NCI-H1436 (cell line): ENCODE measurements around the gene BRIX1.
"Not testable (repeated sequence)": the region's sequence is repeated elsewhere in the genome, so short reads cannot be mapped to it uniquely, and the experiment has no call there.

Source experiments
- DNase-seq: peaks from one replicate; lab custom pipeline; 2025; lab: John Stamatoyannopoulos, UW

BRIX1 gene

DNA sequence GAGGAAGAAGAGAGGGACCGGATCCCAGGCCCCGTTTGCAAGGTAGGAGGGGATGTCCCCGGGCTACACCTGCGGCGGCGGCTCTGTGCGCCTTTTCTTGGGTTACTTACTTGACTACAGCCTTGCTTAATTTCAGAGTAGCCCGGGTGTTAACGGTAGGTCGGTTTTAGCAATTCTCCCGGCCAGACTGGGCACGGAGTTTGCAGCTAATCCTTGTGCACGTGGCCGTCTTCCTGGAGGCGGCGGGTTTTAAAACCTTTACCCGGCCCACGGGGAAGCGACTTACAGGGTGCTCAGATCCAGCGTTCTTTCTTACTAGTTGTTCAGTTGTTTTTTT lies 313 bp downstream of the BRIX1 start:
- no peak for DNase-seq

- no peak for DNase-seq
Observed at GRCh38 chr5:34916518-34916917, 1.0 kb downstream of the BRIX1 start.

DNA sequence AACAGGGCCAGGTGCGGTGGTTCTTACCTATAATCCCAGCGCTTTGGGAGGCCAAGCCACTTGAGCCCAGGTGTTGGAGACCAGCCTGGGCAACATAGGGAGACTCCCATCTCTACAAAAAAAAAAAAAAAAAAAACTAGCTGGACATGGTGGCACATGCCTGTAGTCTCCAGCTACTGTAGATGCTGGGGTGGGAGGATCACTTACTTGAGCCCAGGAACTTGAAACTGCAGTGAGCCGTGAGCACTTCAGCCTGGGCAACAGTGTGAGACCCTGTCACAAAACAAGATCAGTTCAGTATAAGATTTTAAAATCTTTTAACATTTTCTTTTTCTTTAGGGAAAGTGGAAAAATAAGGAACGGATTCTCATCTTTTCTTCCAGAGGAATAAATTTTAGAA lies 2.5 kb downstream of the BRIX1 start:
- no peak for DNase-seq

- no peak for DNase-seq
Observed at GRCh38 chr5:34919077-34919476, 3.6 kb downstream of the BRIX1 start.

DNA sequence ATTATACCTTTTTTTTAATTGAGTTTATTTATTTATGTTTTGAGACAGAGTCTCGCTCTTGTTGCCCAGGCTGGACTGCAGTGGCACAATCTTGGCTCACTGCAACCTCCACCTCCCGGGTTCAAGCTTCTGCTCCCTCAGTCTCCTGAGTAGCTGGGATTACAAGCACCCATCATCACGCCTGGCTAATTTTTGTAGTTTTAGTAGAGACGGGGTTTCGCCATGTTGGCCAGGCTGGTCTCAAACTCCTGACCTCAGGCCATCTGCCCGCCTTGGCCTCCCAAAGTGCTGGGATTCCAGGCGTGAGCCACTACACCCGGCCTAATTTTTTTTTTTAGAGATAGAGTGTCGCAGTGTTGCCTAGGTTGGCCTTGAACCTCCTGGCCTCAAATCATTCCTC lies 7.7 kb downstream of the BRIX1 start:
- not testable (repeated sequence) for DNase-seq

- no peak for DNase-seq
Observed at GRCh38 chr5:34923694-34924461, 8.4 kb downstream of the BRIX1 start.

DNA sequence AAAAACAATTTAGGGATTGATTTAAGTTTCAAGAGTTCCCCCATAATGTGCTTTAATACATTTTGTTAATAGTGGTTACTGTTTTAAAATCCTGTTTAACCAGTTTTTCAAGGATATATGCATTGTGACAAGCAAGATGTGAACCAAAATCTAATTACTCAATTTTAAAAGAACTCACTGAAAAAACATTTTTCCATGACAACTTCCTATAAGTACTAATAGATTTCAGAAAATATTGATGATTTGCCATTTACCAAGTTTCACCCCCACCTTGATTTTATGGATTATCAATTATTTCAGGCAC lies 8.9 kb downstream of the BRIX1 start:
- no peak for DNase-seq

- no peak for DNase-seq
Observed at GRCh38 chr5:34926318-34926888, 10.9 kb downstream of the BRIX1 start.

DNA sequence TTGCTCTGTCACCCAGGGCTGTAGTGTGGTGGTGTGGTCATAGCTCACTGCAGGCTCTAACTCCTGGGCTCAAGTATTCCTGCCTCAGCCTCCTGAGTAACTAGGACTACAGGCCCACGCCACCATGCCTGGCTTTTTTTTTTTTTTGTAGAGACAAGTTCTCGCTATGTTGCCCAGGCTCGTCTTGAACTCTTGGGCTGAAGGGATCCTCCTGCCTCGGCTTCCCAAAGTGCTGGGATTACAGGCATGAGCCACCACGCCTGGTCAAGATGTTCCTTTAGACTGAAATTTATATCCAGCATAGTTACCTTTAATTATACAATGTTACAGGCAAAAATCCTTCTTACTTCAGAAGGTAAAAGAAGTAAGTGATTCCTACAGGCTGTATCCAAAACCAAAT lies 12.3 kb downstream of the BRIX1 start:
- DNase-seq, result no peak

GRCh38 chr5:34928267-34928666 lies 12.8 kb downstream of the BRIX1 start:
- DNase-seq, result no peak

DNA sequence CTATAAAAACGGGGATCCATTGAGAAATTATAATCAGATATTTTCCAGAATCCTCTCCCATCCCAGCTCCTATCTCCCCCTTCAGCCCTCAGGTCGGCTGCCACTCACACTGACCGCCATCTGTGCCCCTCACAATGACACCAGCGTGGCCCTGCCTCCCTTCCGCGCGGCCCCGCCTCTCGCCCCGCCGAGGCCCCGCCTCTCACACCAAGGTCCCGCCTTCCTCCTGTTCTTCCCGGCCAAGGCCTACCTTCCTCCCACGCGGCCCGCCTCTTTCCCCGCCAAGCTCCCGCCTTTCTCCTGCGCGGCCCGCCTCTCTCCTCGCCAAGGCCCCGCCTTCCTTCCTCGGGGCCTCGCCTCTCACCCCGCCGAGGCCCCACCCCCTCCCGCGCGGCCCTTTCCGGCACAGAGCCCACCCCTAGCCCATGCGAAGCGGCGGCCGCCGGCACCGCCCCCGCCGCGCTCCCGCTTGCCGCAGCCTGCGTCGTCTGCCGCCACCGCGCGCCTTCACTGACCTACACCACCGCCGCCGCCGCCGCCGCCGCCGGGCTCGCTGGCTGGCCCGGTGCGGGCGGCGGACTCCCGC lies 13.7 kb downstream of the BRIX1 start, which contains the start of gene DNAJC21:
TSS of gene DNAJC21 (plus strand) at position 426 of the 586 bp plus-strand sequence. CDS start 261 bp downstream, outside the sequence.
- DNase-seq, result peak; percentile 96

DNA sequence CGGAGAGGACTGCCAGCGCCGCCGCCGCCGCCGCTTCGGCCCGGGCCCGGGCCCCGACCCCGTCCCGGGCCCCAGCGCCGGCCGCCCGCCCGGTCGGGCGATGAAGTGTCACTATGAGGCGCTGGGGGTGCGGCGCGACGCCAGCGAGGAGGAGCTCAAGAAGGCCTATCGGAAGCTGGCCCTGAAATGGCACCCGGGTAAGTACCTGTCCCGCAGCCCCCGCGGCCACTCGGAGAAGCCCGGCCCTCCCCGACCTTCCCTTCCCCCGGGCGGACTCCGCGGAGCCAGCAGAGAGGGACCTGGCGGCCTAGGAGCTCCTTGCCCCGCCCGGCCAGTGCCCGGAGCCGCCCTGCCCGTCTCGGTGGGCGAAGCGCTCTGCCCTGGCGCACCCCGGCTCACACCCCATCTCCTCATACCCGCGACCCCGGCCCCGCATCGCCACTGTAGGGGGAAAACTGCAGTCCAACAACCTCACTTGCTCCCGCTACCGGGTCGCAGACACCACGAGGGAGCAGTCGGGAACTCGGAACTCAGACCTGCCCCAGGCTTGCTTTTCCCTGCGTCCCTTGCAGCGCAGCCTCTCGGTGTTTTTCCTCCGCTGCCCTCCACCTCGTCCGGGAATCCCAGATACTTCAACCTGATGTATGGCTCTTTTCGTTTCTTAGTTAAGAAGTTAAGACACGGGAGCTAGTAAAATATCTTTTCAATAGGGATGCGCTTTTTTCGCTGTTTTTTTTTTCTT lies 14.4 kb downstream of the BRIX1 start:
- peak; percentile 60 for DNase-seq

DNA sequence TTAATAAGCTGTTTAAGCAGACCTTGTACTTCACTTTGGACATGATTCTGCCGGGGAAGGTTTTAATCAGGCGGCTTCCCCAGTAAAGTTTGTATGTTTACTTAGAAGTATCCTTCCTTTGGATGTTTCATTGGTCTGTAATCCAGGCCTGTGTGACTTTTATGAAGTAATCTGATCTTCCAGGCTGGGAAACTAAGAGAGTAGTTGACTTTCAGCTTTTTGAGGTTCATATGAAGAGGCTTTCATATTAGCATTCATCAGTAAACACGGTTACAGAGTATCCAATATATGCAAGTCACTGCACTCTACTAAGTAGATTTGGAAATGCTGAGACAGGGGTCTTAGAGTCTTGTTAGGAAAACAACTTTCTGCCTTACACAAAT lies 14.9 kb downstream of the BRIX1 start:
- no peak for DNase-seq

DNA sequence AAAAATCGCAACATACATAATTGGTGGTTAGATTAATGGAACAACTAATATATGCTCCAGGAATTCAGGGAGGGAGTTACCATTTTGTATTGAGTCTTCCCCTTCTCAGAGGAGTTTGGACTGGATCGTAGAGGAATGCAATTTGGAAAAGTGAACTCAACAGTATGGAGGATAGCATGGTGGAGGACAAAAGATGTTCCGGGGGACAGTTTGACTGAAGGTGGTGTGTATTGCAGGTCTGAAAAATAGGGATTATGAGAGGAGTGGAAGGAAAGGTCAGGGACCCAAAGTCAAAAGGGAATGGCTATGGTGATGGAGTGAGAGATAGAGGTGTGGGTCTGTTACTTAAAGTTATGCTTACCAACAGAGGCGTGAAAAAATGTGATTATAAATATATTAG lies 15.4 kb downstream of the BRIX1 start:
- DNase-seq, result no peak

DNA sequence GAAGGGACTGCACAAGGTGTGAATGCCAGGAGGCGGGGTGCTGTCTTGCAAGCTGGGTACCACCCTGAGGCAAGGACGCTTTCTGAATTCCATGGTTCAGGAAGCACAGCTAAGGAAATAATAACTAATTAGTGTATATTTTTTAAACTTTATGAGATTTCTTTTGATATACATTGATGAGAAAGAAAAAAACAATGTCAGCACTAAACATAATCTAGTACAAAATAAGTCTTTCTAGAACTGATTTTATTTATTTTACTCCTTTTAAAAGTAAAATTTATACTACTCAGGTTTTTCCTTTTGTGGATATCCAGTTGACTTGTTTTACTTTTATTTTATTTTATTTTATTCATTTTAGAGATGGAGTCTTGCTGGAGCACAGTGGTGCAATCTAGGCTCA lies 17.4 kb downstream of the BRIX1 start:
- DNase-seq, result no peak

GRCh38 chr5:34941936-34942335 lies 26.4 kb downstream of the BRIX1 start:
- DNase-seq, result no peak

DNA sequence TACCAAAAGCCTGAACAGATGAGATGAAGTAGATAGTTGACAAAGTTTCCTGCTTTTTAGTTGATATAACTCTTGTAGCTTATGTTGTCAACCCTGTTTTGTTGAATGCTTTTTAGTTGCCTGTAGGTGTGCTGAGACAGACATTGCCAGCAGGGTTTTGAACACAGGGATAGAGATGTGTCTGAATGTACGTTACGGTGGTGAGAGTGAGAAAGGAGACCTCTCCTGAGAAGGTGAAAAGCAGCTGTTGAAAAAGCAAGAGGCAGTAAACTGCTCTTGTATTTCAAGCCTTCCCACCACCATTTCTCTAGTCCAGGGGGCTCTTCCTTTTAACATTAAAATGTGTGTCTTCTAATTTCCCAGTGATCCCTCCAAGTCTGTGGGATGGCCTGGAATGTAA lies 28.5 kb downstream of the BRIX1 start:
- DNase-seq, result no peak

GRCh38 chr5:34944460-34945047 lies 29.0 kb downstream of the BRIX1 start:
- no peak for DNase-seq

DNA sequence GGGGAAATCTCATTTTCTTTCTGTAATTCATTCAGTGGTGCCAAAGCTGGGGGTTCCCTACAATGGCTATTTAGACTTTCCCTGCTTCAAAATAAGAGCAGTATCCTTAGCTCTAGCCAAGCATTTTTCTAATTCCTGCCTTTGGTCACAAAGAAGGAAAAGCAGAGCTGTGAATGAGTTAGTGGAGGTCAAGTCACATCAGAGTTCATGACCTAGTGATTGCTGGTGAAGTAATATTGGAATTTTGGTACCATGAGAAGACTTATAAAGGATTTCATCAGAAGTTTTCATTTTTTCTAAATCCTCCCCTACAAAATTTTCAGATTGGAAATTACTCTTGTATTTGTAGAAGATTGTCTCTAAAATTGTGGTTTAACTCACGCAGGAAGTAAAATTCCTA lies 41.8 kb downstream of the BRIX1 start:
- DNase-seq, result no peak

- no peak for DNase-seq
Observed at GRCh38 chr5:34957857-34958690, 42.6 kb downstream of the BRIX1 start.

- DNase-seq, result no peak
Observed at GRCh38 chr5:34959323-34959722, 43.8 kb downstream of the BRIX1 start.

GRCh38 chr5:34967540-34967939 lies 52.0 kb downstream of the BRIX1 start:
- no peak for DNase-seq
